IPS-18a (cell line): ENCODE data around the gene GGA1.

ENCODE experiments used
- H3K27ac ChIP-seq: one replicate; pipeline ENCODE4 v1.5.1; 2013; ENCODE audit warnings: low read length
- H3K27me3 ChIP-seq: one replicate; pipeline ENCODE4 v1.6.1; 2013; ENCODE audit warnings: mild to moderate bottlenecking, low read length; ENCODE audit not compliant: control insufficient read depth, insufficient read depth
- H3K36me3 ChIP-seq: one replicate; pipeline ENCODE4 v1.6.1; 2013; ENCODE audit warnings: low read depth, low read length; ENCODE audit not compliant: control insufficient read depth
- H3K4me1 ChIP-seq: one replicate; pipeline ENCODE4 v1.6.1; 2013; ENCODE audit warnings: low read depth, low read length; ENCODE audit not compliant: control insufficient read depth
- H3K4me3 ChIP-seq: one replicate; pipeline ENCODE4 v1.5.1; 2013; ENCODE audit warnings: low read length
- H3K9ac ChIP-seq: one replicate; pipeline ENCODE4 v1.6.1; 2013; ENCODE audit warnings: mild to moderate bottlenecking, low read length, moderate library complexity
- H3K9me3 ChIP-seq: one replicate; pipeline ENCODE4 v1.6.1; 2013; ENCODE audit warnings: low read depth, low read length; ENCODE audit not compliant: control insufficient read depth

The GGA1 gene

GRCh38 chr22:37627121-37627520, 18.5 kb downstream of the GGA1 start:
- no peaks in the 10 kb centered on the region for H3K27me3 ChIP-seq
- no peaks in the 10 kb centered on the region for H3K36me3 ChIP-seq
- H3K4me3 ChIP-seq: no peak overlapping the region
- peaks cover 4% of the 10 kb centered on the region for H3K4me1 ChIP-seq
- H3K9me3 ChIP-seq: no peaks in the 10 kb centered on the region
- no peak overlapping the region for H3K9ac ChIP-seq
- H3K27ac ChIP-seq: no peak overlapping the region

GRCh38 chr22:37627545-37627944, 18.9 kb downstream of the GGA1 start:
- Histone ChIP-seq H3K9ac (no peak overlapping the region), H3K4me3 (no peak overlapping the region), H3K27ac (no peak overlapping the region), H3K4me1 (peaks cover 4% of the 10 kb centered on the region), H3K9me3 (no peaks in the 10 kb centered on the region), H3K36me3 (no peaks in the 10 kb centered on the region), H3K27me3 (no peaks in the 10 kb centered on the region)

GRCh38 chr22:37628830-37629229, 20.2 kb downstream of the GGA1 start:
- no peaks in the 10 kb centered on the region for H3K27me3 ChIP-seq
- H3K9ac ChIP-seq: no peak overlapping the region
- no peaks in the 10 kb centered on the region for H3K9me3 ChIP-seq
- peaks cover 12% of the 10 kb centered on the region for H3K4me1 ChIP-seq
- no peaks in the 10 kb centered on the region for H3K36me3 ChIP-seq
- no peak overlapping the region for H3K27ac ChIP-seq
- no peak overlapping the region for H3K4me3 ChIP-seq

- H3K4me1 ChIP-seq: peaks cover 16% of the 10 kb centered on the region
- H3K27ac ChIP-seq: no peak overlapping the region
- H3K27me3 ChIP-seq: no peaks in the 10 kb centered on the region
- no peak overlapping the region for H3K9ac ChIP-seq
- H3K36me3 ChIP-seq: no peaks in the 10 kb centered on the region
- no peak overlapping the region for H3K4me3 ChIP-seq
- no peaks in the 10 kb centered on the region for H3K9me3 ChIP-seq
Measured at GRCh38 chr22:37629928-37630327, 21.3 kb downstream of the GGA1 start.

- Histone ChIP-seq H3K9ac (no peak overlapping the region), H3K9me3 (no peaks in the 10 kb centered on the region), H3K36me3 (no peaks in the 10 kb centered on the region), H3K27ac (no peak overlapping the region), H3K27me3 (no peaks in the 10 kb centered on the region), H3K4me1 (peaks cover 16% of the 10 kb centered on the region), H3K4me3 (no peak overlapping the region)
Measured at GRCh38 chr22:37630839-37631435, 22.3 kb downstream of the GGA1 start.

GRCh38 chr22:37631448-37632173, 23.0 kb downstream of the GGA1 start:
- H3K27ac ChIP-seq: no peak overlapping the region
- H3K36me3 ChIP-seq: no peaks in the 10 kb centered on the region
- no peaks in the 10 kb centered on the region for H3K9me3 ChIP-seq
- no peaks in the 10 kb centered on the region for H3K27me3 ChIP-seq
- H3K4me3 ChIP-seq: no peak overlapping the region
- H3K9ac ChIP-seq: no peak overlapping the region
- peaks cover 19% of the 10 kb centered on the region for H3K4me1 ChIP-seq

GRCh38 chr22:37632174-37633088, 23.8 kb downstream of the GGA1 start:
- no peak overlapping the region for H3K9ac ChIP-seq

GRCh38 chr22:37633089-37633624, 24.5 kb downstream of the GGA1 start:
- no peak overlapping the region for H3K4me3 ChIP-seq
- H3K4me1 ChIP-seq: peaks cover 21% of the 10 kb centered on the region
- no peaks in the 10 kb centered on the region for H3K9me3 ChIP-seq
- H3K36me3 ChIP-seq: no peaks in the 10 kb centered on the region
- no peaks in the 10 kb centered on the region for H3K27me3 ChIP-seq
- no peak overlapping the region for H3K27ac ChIP-seq
- H3K9ac ChIP-seq: peak overlapping the region; percentile 3

More at GRCh38 chr22:37632174-37633088, 23.8 kb downstream of the GGA1 start:
- Histone ChIP-seq H3K36me3 (no peaks in the 10 kb centered on the region), H3K4me3 (no peak overlapping the region), H3K27me3 (no peaks in the 10 kb centered on the region), H3K9me3 (no peaks in the 10 kb centered on the region), H3K27ac (no peak overlapping the region), H3K4me1 (peaks cover 21% of the 10 kb centered on the region)

GRCh38 chr22:37633625-37634416, 25.2 kb downstream of the GGA1 start:
- no peaks in the 10 kb centered on the region for H3K36me3 ChIP-seq
- H3K4me3 ChIP-seq: no peak overlapping the region
- H3K27me3 ChIP-seq: no peaks in the 10 kb centered on the region
- H3K9me3 ChIP-seq: no peaks in the 10 kb centered on the region
- peak overlapping the region; percentile 3 for H3K9ac ChIP-seq
- H3K27ac ChIP-seq: no peak overlapping the region
- peaks cover 22% of the 10 kb centered on the region for H3K4me1 ChIP-seq

GRCh38 chr22:37634417-37634924, 25.8 kb downstream of the GGA1 start:
- Histone ChIP-seq H3K36me3 (no peaks in the 10 kb centered on the region), H3K27me3 (no peaks in the 10 kb centered on the region), H3K9ac (no peak overlapping the region), H3K4me1 (peaks cover 24% of the 10 kb centered on the region), H3K27ac (no peak overlapping the region), H3K4me3 (no peak overlapping the region), H3K9me3 (no peaks in the 10 kb centered on the region)
